HG03354 (cell line): Measurements from ENCODE around the gene OPCML.

Experiments used
- ATAC-seq: cut with Tn5 transposase; IDR thresholded peaks from one replicate; pipeline ENCODE4 v1.9.1; 2021; ENCODE audit warnings: mild to moderate bottlenecking; ENCODE audit not compliant: unreplicated experiment, poor library complexity, severe bottlenecking

The OPCML gene

DNA sequence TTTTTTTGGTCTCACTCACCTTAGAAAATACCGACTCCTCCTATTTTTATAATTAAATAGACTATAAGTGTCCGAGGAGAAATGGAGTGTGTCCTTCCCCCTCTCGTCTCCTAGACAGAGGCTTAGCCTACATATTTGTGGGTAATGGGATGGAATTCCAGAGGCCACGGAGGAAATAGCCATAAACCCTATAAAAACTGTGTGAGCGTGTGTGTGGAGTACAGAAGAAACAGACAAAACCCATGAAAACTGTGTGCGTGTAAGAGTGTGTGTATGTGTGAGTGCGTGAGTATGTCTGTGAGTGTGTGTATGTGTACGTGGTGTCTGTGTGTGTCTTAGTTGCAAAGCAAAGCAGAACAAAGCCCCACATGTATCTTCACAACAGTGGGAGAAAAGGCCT is 883.5 kb downstream of the OPCML start:
- ATAC-seq, result no peak

GRCh38 chr11:132646890-132647289 is 885.4 kb downstream of the OPCML start:
- ATAC-seq, result no peak

GRCh38 chr11:132644520-132645239 is 887.6 kb downstream of the OPCML start:
- ATAC-seq, result no peak

DNA sequence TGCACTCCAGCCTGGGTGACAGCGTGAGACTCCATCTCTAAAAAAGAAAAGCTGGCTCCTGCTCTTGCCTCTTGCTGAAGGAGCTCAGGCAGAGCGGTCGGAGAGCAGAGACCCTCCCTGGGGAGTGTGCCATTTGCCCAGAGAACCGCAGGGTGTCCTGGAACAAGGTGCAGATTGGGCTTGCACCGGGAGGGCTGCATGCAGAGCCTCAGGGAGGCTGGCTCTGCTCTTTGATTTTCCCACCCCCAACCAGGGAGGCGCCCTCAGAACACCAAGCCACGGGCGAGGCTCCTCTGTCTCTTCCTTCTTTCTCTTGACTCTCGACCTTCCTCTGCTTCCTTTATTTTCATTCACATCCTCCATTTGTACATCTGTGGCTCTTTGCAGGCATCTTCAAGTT is 889.1 kb downstream of the OPCML start:
- ATAC-seq, result no peak

DNA sequence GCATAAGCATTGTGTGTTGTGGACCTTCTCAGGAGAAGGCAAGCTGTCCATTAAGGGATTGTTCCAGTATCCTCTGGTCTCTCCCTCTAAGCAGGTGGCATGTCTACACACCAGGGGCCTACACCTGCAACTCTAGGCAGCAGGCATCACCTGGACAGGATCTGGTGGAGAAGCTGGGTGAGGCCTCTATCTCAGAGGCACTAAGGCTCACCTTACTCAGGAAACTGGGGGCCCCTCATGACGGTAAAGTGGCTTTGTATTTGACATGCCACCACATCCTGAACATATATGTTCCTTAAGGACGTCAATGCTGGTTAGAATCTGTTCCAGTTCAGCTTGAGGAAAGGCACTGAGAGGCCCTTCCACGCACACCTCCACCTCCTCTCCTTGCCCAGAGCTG is 891.3 kb downstream of the OPCML start:
- ATAC-seq, result no peak

DNA sequence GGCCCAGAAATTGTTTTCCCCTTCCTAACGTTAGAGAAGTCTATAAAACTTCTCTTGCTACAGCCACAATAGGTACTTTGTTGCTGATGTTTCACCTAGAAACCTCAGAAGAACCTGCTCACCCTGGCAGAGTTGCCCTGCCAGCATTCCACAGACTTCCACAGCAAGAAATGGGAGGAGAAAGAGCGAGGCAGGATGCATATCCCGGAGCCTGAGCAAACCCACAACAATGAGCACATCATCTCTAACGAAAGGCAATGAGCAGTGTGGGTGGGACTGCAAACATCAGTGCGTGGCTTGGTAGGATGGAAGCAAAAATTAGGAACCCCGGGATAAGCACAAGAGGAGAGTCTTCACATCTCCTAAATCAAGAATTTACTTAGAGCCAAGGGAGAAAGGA is 892.3 kb downstream of the OPCML start:
- ATAC-seq, result no peak

DNA sequence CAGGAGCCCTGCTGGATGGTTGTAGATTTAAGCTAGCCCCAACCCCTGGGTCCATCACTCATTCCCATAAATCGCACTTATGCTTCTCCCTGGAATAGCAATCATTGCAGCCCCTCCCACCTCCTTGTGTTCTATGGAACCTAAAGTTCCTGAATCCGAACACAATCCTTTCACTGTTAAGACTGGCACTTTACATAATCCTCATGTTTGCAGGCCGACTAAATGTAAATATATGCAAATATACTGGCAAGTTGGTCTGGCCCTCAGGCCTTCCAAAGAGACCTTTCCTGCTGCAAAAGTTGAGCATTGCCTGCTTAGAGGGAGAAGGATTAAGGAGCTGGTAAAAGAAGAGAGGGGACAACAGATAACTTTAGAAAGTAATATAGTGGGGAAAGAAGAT is 892.9 kb downstream of the OPCML start:
- ATAC-seq, result no peak

DNA sequence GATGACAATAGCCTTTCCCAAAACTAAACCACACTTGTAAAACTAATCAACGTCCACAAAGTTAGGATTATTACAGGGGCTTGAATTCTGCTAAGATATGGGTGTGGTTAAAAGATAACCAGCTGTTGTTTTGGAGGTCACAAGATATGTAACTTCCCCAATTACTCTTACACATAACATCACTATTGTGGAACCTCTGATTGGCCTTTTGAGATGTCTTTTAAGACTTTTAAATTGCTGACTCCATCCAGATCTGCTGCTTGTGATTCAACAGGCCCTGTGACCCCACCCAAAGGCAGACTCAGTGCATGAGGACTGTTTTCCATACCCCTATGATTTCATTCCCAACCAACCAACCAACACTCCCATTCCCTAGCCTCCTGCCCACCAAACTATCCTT is 893.9 kb downstream of the OPCML start:
- no peak for ATAC-seq

DNA sequence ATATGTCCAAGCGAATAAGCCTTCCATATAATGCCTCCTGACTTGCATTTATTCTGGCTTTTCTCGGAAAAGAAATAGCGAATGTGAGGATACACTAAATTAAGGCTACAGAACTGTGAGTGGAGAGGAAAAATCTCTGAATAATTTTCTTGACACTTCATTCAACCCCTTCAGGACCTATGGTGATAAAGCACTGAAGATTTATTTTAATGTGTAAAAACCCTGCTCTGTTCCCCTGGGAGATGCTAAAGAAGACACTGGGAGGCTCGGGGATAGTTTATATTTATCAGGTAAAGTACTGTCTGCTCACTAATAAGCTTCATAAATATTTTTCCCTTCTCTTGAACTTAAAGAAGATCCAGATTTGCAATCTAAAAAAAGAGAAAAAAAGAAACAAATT is 895.8 kb downstream of the OPCML start:
- ATAC-seq, result no peak

- ATAC-seq, result no peak
Observed at GRCh38 chr11:132632641-132633124, 899.6 kb downstream of the OPCML start.

GRCh38 chr11:132631989-132632388 is 900.3 kb downstream of the OPCML start:
- no peak for ATAC-seq

DNA sequence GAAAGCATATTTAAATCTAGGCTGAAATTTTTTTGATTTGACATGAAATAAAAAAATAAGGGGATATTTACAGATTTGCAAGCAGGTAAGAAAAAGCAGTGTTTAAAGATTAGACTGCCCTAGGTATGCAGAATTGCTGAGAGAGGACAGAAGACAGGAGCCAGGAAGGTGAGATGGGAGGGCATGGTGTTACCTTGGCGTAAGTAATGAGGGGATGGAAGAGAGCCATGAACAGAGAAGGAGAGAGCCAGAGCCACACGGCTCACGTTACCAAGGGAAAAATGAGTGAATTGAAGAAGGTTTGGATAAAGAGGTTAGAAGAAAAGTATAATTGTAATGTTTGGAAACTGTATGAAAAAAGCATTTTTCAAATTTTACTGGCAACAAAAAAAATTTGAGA is 904.3 kb downstream of the OPCML start:
- ATAC-seq, result no peak

GRCh38 chr11:132626446-132626845 is 905.9 kb downstream of the OPCML start:
- no peak for ATAC-seq

DNA sequence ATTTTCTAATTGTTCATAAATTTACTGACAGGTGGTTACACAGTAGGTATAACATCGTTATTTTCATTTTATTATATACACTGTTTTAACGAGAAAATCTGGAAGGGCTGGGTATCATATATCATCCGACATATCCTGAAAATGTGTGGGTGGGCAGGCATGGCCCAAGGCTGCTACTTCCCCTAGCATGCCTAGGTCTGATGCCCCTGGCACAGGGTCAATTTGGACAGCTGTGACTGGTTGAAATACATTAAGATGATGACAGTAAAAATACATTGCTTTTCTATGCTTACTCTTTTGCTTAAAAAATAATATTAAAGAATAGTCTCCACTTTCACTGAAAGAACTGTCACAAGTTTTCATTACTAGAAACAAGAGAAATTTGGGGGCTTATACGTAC is 908.8 kb downstream of the OPCML start:
- ATAC-seq, result no peak

GRCh38 chr11:132621976-132622580 is 910.2 kb downstream of the OPCML start:
- ATAC-seq, result no peak

GRCh38 chr11:132620423-132620822 is 911.9 kb downstream of the OPCML start:
- ATAC-seq, result no peak

DNA sequence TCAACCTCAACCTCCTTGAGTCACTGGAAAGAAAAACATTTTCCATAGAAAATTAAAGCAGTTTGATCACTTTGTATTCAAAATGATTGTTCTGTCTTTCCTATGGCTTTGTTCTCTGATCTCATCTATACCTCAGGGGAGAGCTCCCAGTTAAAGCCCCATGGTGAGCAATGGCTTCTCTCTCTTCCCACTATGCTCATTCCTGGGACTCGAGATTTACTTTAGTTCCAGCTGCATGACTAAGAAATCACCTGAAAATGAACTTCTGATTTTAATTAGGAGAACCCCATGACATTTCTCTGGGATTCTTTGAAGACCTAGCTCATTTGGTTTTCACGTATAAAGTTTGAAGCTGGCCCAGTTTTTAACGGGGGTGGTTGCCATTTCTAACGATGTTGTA is 921.5 kb downstream of the OPCML start:
- ATAC-seq, result no peak

DNA sequence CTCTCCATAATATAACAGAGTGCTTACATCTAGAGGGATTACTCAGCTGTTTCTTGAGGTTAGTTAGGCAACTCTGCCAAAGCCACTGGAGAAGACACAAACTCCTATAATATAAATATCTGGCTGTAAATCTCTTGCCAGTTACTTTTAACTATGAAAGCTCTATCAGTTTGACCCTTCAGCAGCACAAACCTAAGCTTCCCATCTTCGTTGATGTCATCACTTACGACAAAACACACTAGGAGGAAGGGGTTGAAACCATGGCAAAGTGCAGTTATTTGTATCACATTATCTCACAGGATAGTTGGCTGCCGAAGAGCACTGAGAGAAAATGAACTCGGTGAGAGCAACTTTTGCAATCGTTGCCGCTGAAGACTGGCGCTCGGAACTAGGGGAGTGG is 922.1 kb downstream of the OPCML start:
- no peak for ATAC-seq

- no peak for ATAC-seq
Observed at GRCh38 chr11:132607575-132607974, 924.7 kb downstream of the OPCML start.

DNA sequence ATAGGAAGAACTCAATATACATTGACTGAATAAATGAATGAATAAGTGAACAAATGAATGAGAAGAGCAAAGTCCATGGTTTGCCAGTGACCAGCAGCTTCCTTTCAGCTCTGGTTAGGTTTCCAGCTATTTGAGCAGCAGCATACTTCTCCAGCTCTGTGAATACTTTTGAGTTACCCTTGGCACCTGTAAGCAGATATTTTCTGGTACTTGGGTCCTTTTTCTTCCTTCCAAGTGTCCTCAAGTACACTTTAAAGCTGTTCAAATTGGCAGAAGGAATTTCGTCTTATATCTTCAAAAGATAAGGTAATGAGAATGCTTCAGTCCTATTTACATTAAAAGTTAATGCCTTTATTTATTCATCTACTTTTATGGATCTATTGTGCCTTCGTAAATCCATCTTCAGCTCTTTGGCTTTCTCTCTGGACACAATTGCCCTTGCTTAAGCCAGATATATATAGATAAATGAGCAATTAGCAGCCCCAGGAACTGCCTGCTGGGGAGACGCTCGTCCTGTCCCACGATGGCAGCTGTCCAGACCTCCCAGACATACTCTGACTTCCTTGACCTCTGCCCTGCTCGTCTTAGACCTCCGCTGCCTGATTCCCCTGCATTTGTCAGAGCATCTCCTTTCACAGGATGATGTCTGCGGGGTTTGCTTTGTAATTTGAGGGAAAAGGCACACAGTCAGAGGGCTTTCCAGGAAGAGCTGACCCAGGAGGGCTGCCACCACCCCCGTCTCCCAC is 926.3 kb downstream of the OPCML start:
- no peak for ATAC-seq

GRCh38 chr11:132604431-132604830 is 927.9 kb downstream of the OPCML start:
- ATAC-seq, result no peak
